GM19452 (cell line): ENCODE data around the gene ZNF426.
A peak's percentile ranks its signal among the peaks of the same experiment; 100 is the strongest.
"Not testable (repeated sequence)": the region's sequence is repeated elsewhere in the genome, so short reads cannot be mapped to it uniquely, and the experiment has no call there.

ENCODE experiments used
- ATAC-seq: cut with Tn5 transposase; IDR thresholded peaks from one replicate; pipeline ENCODE4 v1.9.1; 2021; ENCODE audit not compliant: unreplicated experiment

ZNF426 gene

DNA sequence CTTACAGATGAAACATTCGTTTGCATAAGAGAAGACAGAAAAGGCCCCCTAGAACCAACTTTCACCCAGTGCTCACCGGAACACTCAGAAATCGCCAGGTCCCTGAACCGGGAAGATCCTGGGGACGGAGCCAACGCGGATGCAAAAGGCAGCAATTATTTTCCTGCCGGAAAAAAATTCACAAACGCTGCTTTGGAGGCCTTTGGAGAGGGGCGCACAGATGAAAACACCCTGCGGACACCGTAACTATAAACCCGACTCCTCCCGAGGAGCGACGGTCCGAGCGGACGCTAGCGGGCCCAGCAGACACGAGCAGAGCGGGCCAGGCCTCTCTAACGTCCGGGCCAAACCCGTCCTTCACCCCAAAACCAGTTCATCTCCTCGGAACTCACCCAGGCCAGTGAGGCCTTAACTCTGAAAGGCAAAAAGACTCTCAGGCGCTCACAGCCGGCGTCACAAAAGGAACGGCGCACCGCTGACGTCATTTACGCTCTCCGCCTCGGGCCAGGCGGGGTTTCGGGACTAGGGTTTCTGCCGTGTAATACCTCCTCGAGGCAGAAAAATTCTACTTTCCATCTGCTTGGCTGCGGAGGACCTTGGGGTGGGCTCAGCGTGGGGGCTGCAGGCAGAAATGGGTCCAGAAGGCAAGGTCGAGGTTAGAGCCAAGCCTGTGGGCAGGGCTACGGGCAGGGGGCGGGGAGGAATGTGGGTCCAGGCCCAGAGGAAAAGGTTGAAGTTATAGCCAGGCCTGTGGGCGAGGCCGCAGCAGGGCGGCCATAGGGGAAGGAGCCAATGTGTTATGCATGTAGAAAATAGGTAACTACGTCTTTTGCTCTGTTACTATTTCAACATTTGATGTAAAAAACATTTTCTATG, at the start of gene ZNF426:
Gene ZNF426, minus strand, starts transcription at position 463 of the 876 bp plus-strand sequence. CDS start 2,413 bp downstream, outside the sequence.
- ATAC-seq, result no peak

GRCh38 chr19:9586764-9587163, 48.3 kb upstream of the ZNF426 start:
- ATAC-seq, result no peak

DNA sequence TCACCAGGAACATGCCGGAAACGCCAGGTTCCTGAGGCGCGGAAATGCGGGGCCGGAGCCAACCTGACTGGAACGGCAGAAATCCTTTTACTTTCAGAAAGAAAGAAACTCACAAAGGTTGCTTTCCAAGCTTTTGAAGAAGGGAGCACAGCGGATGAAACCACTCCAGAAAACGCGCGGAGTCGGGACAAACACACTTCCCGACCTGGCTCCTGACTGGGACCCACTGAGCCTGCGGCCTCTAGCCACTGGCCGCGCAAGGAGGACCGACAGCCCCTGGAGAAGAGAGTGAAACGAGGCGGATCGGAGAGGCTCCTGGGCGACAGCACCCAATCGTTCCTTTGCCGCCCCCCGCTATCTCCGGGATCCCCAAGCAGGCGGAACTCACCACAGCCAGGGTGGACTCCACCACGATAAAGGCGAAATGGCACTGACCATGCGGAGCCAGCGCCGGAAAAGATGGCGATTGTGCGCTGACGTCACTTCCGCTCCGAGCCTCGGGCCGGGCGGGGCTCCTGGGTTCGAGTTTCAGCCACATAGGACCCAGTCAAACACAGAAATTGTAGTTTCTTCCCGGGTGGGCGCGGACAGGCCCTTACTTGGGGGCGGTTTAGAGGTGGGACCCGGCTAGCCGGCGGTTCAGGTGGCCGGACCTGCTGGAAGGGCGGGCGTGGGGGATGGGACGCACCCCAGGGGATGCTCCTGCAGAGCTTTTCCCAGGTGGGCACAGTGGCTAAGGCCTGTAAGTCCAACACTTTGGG, 45.8 kb upstream of the ZNF426 start, which contains the start of gene ZNF121:
Gene ZNF121, minus strand, starts transcription at position 432 of the 761 bp plus-strand sequence. CDS start 16,407 bp downstream, outside the sequence.
- ATAC-seq, result peak; percentile 89

DNA sequence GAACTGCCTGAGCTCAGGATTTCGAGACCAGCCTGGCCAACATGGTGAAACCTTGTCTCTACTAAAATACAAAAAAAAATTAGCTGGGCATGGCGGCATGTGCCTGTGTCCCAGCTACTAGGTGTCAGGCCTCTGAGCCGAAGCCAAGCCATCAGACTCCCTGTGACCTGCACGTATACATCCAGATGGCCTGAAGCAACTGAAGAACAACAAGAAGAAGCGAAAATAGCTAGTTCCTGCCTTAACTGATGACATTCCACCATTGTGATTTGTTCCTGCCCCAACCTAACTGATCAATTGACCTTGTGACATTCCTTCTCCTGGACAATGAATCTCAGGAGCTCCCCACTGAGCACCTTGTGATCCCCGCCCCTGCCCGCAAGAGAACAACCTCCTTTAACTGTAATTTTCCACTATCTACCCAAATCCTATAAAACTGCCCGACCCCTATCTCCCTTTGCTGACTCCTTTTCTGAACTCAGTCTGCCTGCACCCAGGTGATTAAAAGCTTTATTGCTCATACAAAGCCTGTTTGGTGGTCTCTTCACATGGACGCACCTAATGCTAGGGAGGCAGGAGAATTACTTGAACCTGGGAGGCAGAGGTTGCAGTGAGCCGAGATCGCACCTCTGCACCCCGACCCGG, 43.8 kb upstream of the ZNF426 start:
- not testable (repeated sequence) for ATAC-seq

DNA sequence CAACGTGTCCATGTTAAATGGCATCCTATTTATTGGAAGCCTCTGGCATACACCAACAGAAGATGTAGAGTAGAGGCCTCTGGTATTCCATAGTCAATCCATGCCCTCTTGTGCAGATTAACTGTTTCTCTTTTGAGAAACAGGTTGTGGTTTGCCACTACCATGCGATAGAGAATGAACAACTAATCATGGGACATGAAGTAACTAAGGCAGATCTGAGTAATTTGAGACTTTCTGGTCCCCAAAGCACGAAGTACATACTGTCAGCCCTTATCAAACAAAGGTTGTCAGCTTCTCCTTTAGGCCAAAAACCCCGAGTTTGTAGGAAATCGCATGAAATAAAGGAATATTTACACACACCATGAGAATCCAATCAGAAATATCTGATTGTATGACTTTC, 42.3 kb upstream of the ZNF426 start:
- ATAC-seq, result no peak

- ATAC-seq, result no peak
Measured at GRCh38 chr19:9570255-9570654, 31.8 kb upstream of the ZNF426 start.

- no peak for ATAC-seq
Measured at GRCh38 chr19:9566729-9567128, 28.3 kb upstream of the ZNF426 start.

GRCh38 chr19:9565900-9566705, 27.7 kb upstream of the ZNF426 start:
- no peak for ATAC-seq

GRCh38 chr19:9552536-9553274, 14.3 kb upstream of the ZNF426 start:
- ATAC-seq, result no peak

- no peak for ATAC-seq
Measured at GRCh38 chr19:9547870-9548269, 9.4 kb upstream of the ZNF426 start.

DNA sequence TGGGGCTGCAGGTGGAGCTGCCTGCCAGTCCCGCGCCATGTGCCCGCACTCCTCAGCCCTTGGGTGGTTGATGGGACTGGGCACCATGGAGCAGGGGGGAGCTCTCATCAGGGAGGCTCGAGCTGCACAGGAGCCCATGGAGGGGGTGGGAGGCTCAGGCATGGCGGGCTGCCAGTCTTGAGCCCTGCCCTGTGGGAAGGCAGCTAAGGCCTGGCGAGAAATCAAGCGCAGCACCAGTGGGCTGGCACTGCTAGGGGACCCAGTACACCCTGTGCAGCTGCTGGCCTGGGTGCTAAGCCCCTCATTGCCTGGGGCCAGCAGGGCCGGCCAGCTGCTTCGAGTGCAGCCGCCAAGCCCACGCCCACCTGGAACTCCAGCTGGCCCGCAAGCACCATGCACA, 2.8 kb upstream of the ZNF426 start:
- not testable (repeated sequence) for ATAC-seq

- ATAC-seq, result not testable (repeated sequence)
Measured at GRCh38 chr19:9539921-9540320, 1.5 kb upstream of the ZNF426 start.

GRCh38 chr19:9539201-9539600, 756 bp upstream of the ZNF426 start:
- not testable (repeated sequence) for ATAC-seq

DNA sequence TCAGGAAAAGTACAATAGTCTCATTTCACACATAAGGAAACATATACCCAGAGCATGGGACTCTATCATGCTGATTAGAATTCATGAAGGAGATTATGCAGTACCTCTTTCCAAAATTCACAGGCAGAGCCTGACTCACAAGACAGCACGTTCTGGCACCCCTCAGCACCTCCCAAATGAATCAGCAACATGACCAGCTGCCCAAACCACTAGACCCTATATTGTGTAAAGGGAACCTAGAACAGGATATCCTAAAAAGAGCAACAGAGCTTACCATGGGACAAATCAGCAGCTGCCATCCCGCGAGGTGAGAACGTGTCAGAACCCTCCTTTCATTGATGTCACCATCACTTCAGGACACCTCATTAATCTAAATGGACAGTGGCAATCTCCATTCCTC, 2.5 kb downstream of the ZNF426 start:
- ATAC-seq, result no peak

GRCh38 chr19:9531933-9532332, 6.5 kb downstream of the ZNF426 start:
- no peak for ATAC-seq

GRCh38 chr19:9528757-9529336, 9.6 kb downstream of the ZNF426 start:
- no peak for ATAC-seq

GRCh38 chr19:9523885-9524474, 14.5 kb downstream of the ZNF426 start:
- ATAC-seq, result no peak

DNA sequence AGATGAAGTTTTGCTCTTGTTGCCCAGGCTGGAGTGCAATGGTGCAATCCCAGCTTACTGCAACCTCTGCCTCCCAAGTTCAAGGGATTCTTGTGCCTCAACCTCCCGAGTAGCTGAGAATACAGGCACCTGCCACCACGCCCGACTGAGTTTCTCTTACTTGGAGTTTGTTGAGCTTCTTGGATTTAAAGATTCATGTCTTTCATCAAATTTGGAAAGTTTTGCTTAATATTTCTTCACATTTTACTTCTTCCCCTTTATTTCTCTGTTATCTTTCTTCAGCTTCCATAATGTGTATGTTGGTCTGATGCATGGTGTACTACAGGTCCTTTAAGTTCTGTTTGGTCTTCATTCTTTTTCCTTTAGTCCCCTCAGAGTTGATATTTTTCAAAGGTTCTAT, 31.2 kb downstream of the ZNF426 start:
- ATAC-seq, result no peak

DNA sequence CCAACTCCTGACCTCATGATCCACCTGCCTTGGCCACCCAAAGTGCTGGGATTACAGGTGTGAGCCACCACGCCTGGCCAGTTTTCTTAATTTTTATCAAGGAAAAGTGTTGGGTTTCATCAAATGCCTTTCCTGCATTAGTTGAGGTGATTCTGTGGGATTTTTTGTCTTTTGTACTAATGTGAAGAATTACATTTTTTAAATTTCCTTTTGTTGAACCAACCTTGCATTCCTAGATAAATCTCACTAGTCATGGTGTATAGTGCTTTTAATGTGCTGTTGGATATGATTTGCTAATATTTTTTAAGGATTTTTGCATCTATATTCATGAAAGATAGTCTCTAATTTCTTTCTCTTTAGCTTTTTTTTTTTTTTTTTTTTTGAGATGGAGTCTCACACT, 37.6 kb downstream of the ZNF426 start:
- ATAC-seq, result no peak
